ENCODE measurements around the gene EXPH5. TPM values are rescaled to one million over a fixed set of nuclear protein-coding genes. Genes with fewer than 3 reads are reported as not detected.

EXPH5 gene
- total RNA-seq, 6 experiments from 2014 or later = 0.14 to 0.91 (median 0.47) TPM

DNA sequence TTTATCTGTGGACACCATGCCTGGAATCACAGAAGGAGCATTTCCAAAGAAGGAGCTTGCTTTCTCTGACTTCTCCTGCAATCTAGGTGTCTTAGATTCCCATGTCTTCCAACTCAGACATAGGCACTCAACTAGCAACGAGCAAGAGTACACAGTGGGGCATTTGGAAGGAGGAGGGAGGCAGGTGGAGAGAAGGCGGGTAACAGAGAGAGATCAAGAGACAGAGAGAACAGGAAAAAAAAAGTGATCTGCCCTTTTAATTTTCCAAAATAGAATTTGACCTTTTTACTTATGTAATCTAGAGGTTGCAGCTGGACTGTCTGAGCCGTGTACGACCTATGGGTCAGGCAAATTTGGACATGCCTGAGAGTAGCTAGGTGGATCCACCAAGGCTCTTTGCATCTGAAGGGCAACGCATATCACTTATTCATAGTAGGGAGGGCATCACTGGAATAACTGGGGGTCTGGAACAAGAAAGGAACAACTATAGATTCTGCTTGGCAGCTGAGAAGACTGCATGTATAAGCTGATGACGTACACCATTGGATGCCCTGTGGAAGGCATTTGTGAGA, 58.1 kb downstream of the EXPH5 start:
- no peaks in the 10 kb centered on the region for H3K9me3 Mint-ChIP-seq
- no peak for DNase-seq
- no peaks in the 10 kb centered on the region for H3K36me3 Mint-ChIP-seq (ENCODE audit: low read depth)
- no peak overlapping the region for H3K27ac Mint-ChIP-seq
- no peaks in the 10 kb centered on the region for H3K4me1 Mint-ChIP-seq (ENCODE audit: low read depth)
- H3K27me3 Mint-ChIP-seq (ENCODE audit: insufficient read depth) = peaks cover 18% of the 10 kb centered on the region
- no peak overlapping the region for H3K4me3 Mint-ChIP-seq
- TF ChIP-seq, protein P1, sequence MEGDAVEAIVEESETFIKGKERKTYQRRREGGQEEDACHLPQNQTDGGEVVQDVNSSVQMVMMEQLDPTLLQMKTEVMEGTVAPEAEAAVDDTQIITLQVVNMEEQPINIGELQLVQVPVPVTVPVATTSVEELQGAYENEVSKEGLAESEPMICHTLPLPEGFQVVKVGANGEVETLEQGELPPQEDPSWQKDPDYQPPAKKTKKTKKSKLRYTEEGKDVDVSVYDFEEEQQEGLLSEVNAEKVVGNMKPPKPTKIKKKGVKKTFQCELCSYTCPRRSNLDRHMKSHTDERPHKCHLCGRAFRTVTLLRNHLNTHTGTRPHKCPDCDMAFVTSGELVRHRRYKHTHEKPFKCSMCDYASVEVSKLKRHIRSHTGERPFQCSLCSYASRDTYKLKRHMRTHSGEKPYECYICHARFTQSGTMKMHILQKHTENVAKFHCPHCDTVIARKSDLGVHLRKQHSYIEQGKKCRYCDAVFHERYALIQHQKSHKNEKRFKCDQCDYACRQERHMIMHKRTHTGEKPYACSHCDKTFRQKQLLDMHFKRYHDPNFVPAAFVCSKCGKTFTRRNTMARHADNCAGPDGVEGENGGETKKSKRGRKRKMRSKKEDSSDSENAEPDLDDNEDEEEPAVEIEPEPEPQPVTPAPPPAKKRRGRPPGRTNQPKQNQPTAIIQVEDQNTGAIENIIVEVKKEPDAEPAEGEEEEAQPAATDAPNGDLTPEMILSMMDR (IDR thresholded peaks at IDR 0.05) = no peak

DNA sequence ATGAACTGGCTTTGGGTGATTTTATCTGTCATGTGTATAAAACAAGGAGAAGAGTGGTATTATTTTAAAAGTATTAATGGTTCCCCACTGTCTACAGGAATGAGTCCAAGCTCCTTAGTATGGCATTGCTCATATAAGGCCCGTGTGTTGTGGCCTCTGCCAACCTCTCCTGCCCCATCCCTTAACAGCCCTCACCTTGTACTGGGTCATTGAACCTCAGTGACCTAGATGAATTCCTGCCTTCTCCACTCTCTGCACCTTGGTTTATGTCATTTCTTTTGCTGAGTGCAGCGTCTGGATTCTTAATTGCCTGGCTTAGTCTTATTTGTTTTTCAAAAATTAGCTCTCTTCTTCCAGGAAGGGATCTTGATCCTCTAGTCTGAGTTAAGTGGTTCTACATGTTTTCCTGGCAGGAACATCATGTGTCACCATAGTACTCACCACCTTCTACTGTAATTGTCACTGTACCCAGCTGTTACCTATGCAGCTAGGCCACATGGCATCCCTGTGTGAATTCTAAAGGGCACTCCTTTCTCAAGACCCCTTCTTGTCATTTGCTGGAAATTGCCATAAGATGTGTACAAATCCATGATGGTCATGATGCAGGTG, 59.2 kb downstream of the EXPH5 start:
- Mint-ChIP-seq H3K4me3 (no peak overlapping the region), H3K9me3 (no peaks in the 10 kb centered on the region), H3K27me3 (ENCODE audit: insufficient read depth) (peaks cover 22% of the 10 kb centered on the region), H3K36me3 (ENCODE audit: low read depth) (no peaks in the 10 kb centered on the region), H3K27ac (no peak overlapping the region), H3K4me1 (ENCODE audit: low read depth) (no peaks in the 10 kb centered on the region)
- DNase-seq = no peak
- TF ChIP-seq, protein P1 (IDR thresholded peaks at IDR 0.05) = no peak

DNA sequence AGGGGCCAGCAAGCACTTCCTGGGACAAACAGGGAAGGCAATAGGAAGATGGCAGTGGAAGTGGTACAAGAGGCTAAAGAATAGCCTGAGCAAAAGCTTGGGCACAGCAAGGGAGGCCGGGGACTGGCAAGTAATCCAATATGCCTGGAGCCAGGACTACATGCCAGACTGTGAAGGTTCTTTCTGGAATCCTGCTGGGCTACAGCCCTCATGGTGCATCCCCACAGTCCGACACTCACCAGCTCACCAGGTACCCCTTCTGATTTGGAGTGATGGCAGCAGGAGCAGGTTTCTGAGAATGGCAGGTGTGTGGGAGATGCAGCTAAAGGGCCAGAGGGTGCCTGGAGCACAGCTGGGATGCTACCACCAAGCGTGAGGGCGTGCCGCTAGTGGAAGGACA, 63.1 kb downstream of the EXPH5 start:
- Mint-ChIP-seq H3K27ac (no peak overlapping the region), H3K36me3 (ENCODE audit: low read depth) (no peaks in the 10 kb centered on the region), H3K9me3 (no peaks in the 10 kb centered on the region), H3K4me3 (no peak overlapping the region), H3K27me3 (ENCODE audit: insufficient read depth) (peaks cover 17% of the 10 kb centered on the region), H3K4me1 (ENCODE audit: low read depth) (no peaks in the 10 kb centered on the region)
- TF ChIP-seq, protein P1 (IDR thresholded peaks at IDR 0.05) = no peak
- no peak for DNase-seq

DNA sequence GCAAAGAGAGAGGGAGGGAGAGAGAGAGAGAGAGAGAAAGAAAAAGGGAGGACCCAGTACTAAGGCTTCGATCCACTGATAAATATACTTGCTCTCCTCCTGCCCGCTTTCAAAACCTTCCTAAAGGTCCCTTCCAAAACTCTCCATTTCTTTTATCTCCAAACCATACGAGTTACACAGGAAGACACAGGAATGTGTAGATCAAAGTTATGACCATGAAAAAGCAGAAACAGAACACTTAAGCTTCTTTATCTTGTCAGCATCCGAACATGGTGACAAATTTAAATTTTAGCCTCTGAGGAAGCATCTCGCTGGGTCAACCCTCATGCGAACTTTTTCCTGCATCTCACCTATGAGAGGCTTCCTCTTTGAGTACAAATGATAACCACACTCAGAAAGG, 66.2 kb downstream of the EXPH5 start:
- Mint-ChIP-seq H3K9me3 (no peaks in the 10 kb centered on the region), H3K27me3 (ENCODE audit: insufficient read depth) (peaks cover 13% of the 10 kb centered on the region; the same call in 1 of the 2 replicates), H3K36me3 (ENCODE audit: low read depth) (no peaks in the 10 kb centered on the region), H3K27ac (no peak overlapping the region), H3K4me3 (no peak overlapping the region), H3K4me1 (ENCODE audit: low read depth) (no peaks in the 10 kb centered on the region)
- TF ChIP-seq, protein P1 (IDR thresholded peaks at IDR 0.05) = no peak
- DNase-seq = no peak

DNA sequence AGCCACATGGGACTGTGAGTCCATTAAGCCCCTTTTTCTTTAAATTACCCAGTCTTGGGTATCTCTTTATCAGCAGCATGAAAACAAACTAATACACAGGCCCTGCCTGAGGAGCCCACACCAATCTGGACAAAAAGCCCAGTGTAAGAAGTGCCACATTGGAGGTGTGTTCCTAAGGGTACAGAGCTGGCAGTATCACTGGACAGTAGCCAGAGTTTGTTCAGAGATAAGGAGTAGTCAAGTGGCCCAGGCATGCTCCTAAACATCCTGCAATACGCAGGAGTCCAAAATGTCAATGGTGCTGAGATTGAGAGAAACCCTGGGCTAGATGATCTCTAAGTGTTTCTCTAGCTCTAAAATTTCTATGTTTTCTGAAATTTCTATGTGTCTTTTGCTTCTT, 68.4 kb downstream of the EXPH5 start:
- DNase-seq = no peak
- Mint-ChIP-seq H3K4me3 (no peak overlapping the region), H3K4me1 (ENCODE audit: low read depth) (no peaks in the 10 kb centered on the region), H3K9me3 (no peaks in the 10 kb centered on the region), H3K27me3 (ENCODE audit: insufficient read depth) (peaks cover 10% of the 10 kb centered on the region; the same call in 1 of the 2 replicates), H3K27ac (no peak overlapping the region), H3K36me3 (ENCODE audit: low read depth) (no peaks in the 10 kb centered on the region)
- TF ChIP-seq, protein P1 (IDR thresholded peaks at IDR 0.05) = no peak
